Neural progenitor cell (in vitro differentiated cells): Measurements from ENCODE around the gene THAP4.

Experiments
- CTCF ChIP-seq: fragments of 200-600 bp; sonication (generic); IDR thresholded peaks from 2 replicates; pipeline ENCODE4 v1.5.1; 2017; ENCODE audit warnings: antibody characterized with exemption, mild to moderate bottlenecking
- EZH2phosphoT487 ChIP-seq: fragments of 200-600 bp; sonication (generic); IDR thresholded peaks from 2 replicates; pipeline ENCODE4 v1.6.1; 2017; ENCODE audit warnings: antibody characterized with exemption

- no peak for TF ChIP-seq CTCF
- no peak for TF ChIP-seq EZH2phosphoT487
Measured at GRCh38 chr2:241571821-241572620, 64.9 kb downstream of the THAP4 start.
